ENCODE results near the gene EIF2B1.

GRCh38 chr12:123634142-123634561, 666 bp upstream of the EIF2B1 start:
- no peak for TF ChIP-seq CTCF (IDR thresholded peaks at IDR 0.05)
- no peak for TF ChIP-seq POLR2AphosphoS5 (IDR thresholded peaks at IDR 0.05)
- TF ChIP-seq POLR2A (IDR thresholded peaks at IDR 0.05), result no peak

Measured in sigmoid colon (tissue), 4 donors.